GM19468 (cell line): Measurements from ENCODE around the gene MED12L.

ENCODE experiments used
- ATAC-seq: cut with Tn5 transposase; IDR thresholded peaks from one replicate; pipeline ENCODE4 v1.9.1; 2021; ENCODE audit warnings: mild to moderate bottlenecking, moderate library complexity, moderate number of reproducible peaks; ENCODE audit not compliant: unreplicated experiment; ENCODE audit errors: extremely low read depth

Gene MED12L

GRCh38 chr3:151085889-151086483 lies 522 bp downstream of the MED12L start:
- ATAC-seq: no peak

GRCh38 chr3:151086484-151087456 lies 1.3 kb downstream of the MED12L start:
- peak; percentile 43 for ATAC-seq

GRCh38 chr3:151087648-151088047 lies 2.2 kb downstream of the MED12L start:
- no peak for ATAC-seq

- ATAC-seq: no peak
These were observed 6.4 kb downstream of the MED12L start for GRCh38 chr3:151091685-151092345.

- ATAC-seq: no peak
These were observed 7.7 kb downstream of the MED12L start for GRCh38 chr3:151093148-151093547.

GRCh38 chr3:151093905-151094304 lies 8.4 kb downstream of the MED12L start:
- ATAC-seq: no peak

- ATAC-seq: no peak
These were observed 11.3 kb downstream of the MED12L start for GRCh38 chr3:151096716-151097115.

- ATAC-seq: no peak
These were observed 14.6 kb downstream of the MED12L start for GRCh38 chr3:151100076-151100475.

GRCh38 chr3:151101270-151101969 lies 16.0 kb downstream of the MED12L start:
- ATAC-seq: no peak

- no peak for ATAC-seq
These were observed 20.8 kb downstream of the MED12L start for GRCh38 chr3:151106311-151106710.

- ATAC-seq: no peak
These were observed 21.7 kb downstream of the MED12L start for GRCh38 chr3:151107177-151107576.

- ATAC-seq: no peak
These were observed 22.2 kb downstream of the MED12L start for GRCh38 chr3:151107701-151108100.

- no peak for ATAC-seq
These were observed 23.9 kb downstream of the MED12L start for GRCh38 chr3:151109286-151109800.

GRCh38 chr3:151112731-151113130 lies 27.3 kb downstream of the MED12L start:
- ATAC-seq: no peak

GRCh38 chr3:151113343-151113742 lies 27.9 kb downstream of the MED12L start:
- no peak for ATAC-seq

- ATAC-seq: no peak
These were observed 31.6 kb downstream of the MED12L start for GRCh38 chr3:151117047-151117446.

GRCh38 chr3:151119188-151119587 lies 33.7 kb downstream of the MED12L start:
- ATAC-seq: no peak

- no peak for ATAC-seq
These were observed 34.9 kb downstream of the MED12L start for GRCh38 chr3:151120409-151120808.

GRCh38 chr3:151121016-151121415 lies 35.6 kb downstream of the MED12L start:
- ATAC-seq: no peak

- no peak for ATAC-seq
These were observed 38.4 kb downstream of the MED12L start for GRCh38 chr3:151123827-151124226.
